Cardiac muscle cell (in vitro differentiated cells and primary cell): ENCODE measurements around the gene VEZT. TPM values are rescaled to one million over a fixed set of nuclear protein-coding genes. Genes with fewer than 3 reads are reported as not detected.
"Not testable (repeated sequence)": the region's sequence is repeated elsewhere in the genome, so short reads cannot be mapped to it uniquely, and the experiment has no call there.

Source experiments
- DNase-seq, 2 donors: peaks; one replicate each; pipeline versions ENCODE4 v3.0.0 to v3.0.0-alpha.2; 2010 to 2017; ENCODE audit warnings: low read depth in 1 of 2, low spot score in 1 of 2
- H3K27ac ChIP-seq: fragments of 200-600 bp; sonication (generic); 2 replicates; pipeline ENCODE4 v1.5.1; 2016
- H3K27me3 ChIP-seq: fragments of 200-600 bp; sonication (generic); 2 replicates; pipeline ENCODE4 v1.6.0; 2016; ENCODE audit warnings: control low read depth
- H3K36me3 ChIP-seq: fragments of 200-600 bp; sonication (generic); 2 replicates; pipeline ENCODE4 v1.5.1; 2016; ENCODE audit warnings: control low read depth
- H3K4me1 ChIP-seq: fragments of 200-600 bp; sonication (generic); 2 replicates; pipeline ENCODE4 v1.8.1; 2017; ENCODE audit warnings: low read depth, mild to moderate bottlenecking, mixed run types
- H3K4me3 ChIP-seq: fragments of 200-600 bp; sonication (generic); 2 replicates; pipeline ENCODE4 v1.5.1; 2016; ENCODE audit warnings: mild to moderate bottlenecking
- H3K9me3 ChIP-seq: fragments of 200-600 bp; sonication (generic); 2 replicates; pipeline ENCODE4 v1.5.1; 2017; ENCODE audit warnings: low read depth, mild to moderate bottlenecking, control low read depth
- polyA plus RNA-seq: library from polyadenylated mRNA; unstranded; fragments of >200 nt; fragmentation: Nextera tagmentation; extraction: Ambion mirVana; gene quantifications from 2 replicates; pipeline ENCODE4 v1.2.1, GENCODE V29; 2016
- total RNA-seq: library from RNA; depleted of rRNA; stranded (reverse); fragments of >200 nt; gene quantifications from 2 replicates; pipeline ENCODE4 v1.2.3, GENCODE V29; 2016
- TF ChIP-seq, protein P1 (sequence below): IDR thresholded peaks from 2 replicates; pipeline ENCODE4 v1.5.1; 2012; ENCODE audit warnings: low read depth, mild to moderate bottlenecking, low read length

Gene VEZT
- total and polyA plus RNA-seq, 2 experiments from 2014 or later: 50.6 to 56.9 TPM

DNA sequence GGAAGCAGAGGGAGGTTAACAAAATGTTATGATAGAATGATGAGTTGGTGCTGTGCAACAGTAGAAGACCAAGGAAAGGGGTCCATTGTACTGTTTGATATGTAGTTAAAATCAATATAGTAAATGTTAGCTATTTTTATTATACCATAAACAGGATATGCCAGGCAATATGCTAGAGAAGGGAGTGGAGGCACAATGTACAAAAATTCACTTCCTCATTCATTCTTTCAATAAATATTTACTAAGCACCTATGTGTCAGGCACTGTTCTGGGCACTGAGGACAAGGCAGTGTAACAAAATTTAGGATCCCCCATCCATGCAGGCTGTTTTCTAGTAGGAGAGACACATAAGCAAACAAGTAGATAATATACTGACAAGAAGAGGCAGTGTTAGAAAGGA, 25.3 kb upstream of the VEZT start:
- TF ChIP-seq, protein P1, sequence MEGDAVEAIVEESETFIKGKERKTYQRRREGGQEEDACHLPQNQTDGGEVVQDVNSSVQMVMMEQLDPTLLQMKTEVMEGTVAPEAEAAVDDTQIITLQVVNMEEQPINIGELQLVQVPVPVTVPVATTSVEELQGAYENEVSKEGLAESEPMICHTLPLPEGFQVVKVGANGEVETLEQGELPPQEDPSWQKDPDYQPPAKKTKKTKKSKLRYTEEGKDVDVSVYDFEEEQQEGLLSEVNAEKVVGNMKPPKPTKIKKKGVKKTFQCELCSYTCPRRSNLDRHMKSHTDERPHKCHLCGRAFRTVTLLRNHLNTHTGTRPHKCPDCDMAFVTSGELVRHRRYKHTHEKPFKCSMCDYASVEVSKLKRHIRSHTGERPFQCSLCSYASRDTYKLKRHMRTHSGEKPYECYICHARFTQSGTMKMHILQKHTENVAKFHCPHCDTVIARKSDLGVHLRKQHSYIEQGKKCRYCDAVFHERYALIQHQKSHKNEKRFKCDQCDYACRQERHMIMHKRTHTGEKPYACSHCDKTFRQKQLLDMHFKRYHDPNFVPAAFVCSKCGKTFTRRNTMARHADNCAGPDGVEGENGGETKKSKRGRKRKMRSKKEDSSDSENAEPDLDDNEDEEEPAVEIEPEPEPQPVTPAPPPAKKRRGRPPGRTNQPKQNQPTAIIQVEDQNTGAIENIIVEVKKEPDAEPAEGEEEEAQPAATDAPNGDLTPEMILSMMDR: no peak
- no peak for DNase-seq
- Histone ChIP-seq H3K4me1 (peaks cover 10% of the 10 kb centered on the region), H3K4me3 (no peak overlapping the region), H3K27me3 (no peaks in the 10 kb centered on the region), H3K9me3 (no peaks in the 10 kb centered on the region), H3K36me3 (no peaks in the 10 kb centered on the region), H3K27ac (no peak overlapping the region)

DNA sequence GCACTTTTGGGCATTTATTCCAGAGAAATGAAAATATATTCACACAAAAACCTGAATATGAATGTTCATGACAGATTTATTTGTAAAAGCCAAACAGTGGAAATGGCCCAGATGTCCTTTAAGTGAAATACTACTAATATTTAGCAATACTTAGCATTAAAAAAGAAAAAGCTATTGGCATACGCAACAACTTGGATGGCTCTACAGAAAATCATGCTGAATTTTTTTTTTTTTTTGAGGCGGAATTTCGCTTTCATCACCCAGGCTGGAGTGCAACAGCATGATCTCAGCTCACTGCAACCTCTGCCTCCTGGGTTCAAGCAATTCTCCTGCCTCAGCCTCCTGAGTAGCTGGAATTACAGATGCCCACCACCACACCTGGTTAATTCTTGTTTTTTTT, 24.5 kb upstream of the VEZT start:
- Histone ChIP-seq H3K9me3 (no peaks in the 10 kb centered on the region), H3K4me1 (peaks cover 9% of the 10 kb centered on the region), H3K27ac (no peak overlapping the region), H3K27me3 (no peaks in the 10 kb centered on the region), H3K36me3 (no peaks in the 10 kb centered on the region), H3K4me3 (no peak overlapping the region)
- TF ChIP-seq, protein P1: no peak
- DNase-seq: no peak

- Histone ChIP-seq H3K27ac (no peak overlapping the region), H3K9me3 (no peaks in the 10 kb centered on the region), H3K27me3 (no peaks in the 10 kb centered on the region), H3K4me1 (no peaks in the 10 kb centered on the region), H3K36me3 (no peaks in the 10 kb centered on the region), H3K4me3 (no peak overlapping the region)
- TF ChIP-seq, protein P1: no peak
- DNase-seq: no peak
These were observed 22.5 kb upstream of the VEZT start for GRCh38 chr12:95195122-95195521.

- not testable (repeated sequence) for H3K9me3 ChIP-seq, H3K27ac ChIP-seq, H3K36me3 ChIP-seq, H3K4me3 ChIP-seq, DNase-seq, H3K27me3 ChIP-seq
- H3K4me1 ChIP-seq: peaks cover 16% of the 10 kb centered on the region
These were observed 20.6 kb upstream of the VEZT start for GRCh38 chr12:95196875-95197569.

DNA sequence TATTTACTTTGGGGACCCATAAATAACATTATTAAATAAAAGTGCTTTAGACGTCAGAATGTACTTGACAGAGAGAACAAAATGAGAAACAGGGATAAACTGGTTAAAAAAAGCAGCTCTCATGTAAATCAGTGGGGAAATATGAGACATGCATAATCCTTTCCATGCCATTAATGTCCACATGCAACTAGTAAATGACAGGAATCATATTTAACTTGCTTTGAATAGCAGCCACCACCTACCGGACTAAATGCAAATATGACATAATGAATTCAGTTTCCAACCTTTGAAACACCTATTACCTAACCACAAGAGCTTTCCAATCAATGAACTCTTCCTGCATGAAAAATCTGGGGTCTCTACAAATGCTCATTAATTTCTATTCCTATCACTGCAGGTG, 20.0 kb upstream of the VEZT start:
- no peaks in the 10 kb centered on the region for H3K9me3 ChIP-seq

GRCh38 chr12:95198914-95199313, 18.7 kb upstream of the VEZT start:
- Histone ChIP-seq H3K27me3 (no peaks in the 10 kb centered on the region), H3K9me3 (no peaks in the 10 kb centered on the region), H3K4me1 (peaks cover 35% of the 10 kb centered on the region), H3K27ac (no peak overlapping the region), H3K4me3 (no peak overlapping the region), H3K36me3 (no peaks in the 10 kb centered on the region)
- no peak for DNase-seq
- TF ChIP-seq, protein P1: no peak

More for the DNA sequence above, 20.0 kb upstream of the VEZT start:
- TF ChIP-seq, protein P1: no peak
- no peak for DNase-seq
- Histone ChIP-seq H3K4me3 (no peak overlapping the region), H3K27ac (no peak overlapping the region), H3K4me1 (peaks cover 22% of the 10 kb centered on the region), H3K36me3 (no peaks in the 10 kb centered on the region), H3K27me3 (no peaks in the 10 kb centered on the region)
